IPS-18c (cell line): ENCODE measurements around the gene KCNG2.
A peak's percentile ranks its signal among the peaks of the same experiment; 100 is the strongest.
"Not testable (repeated sequence)": the region's sequence is repeated elsewhere in the genome, so short reads cannot be mapped to it uniquely, and the experiment has no call there.

Experiments used
- H3K4me3 ChIP-seq: 2 replicates; pipeline ENCODE4 v1.7.0; 2013; ENCODE audit warnings: low read depth, mild to moderate bottlenecking, low read length, moderate library complexity; ENCODE audit not compliant: insufficient read depth
- H3K9me3 ChIP-seq: one replicate; pipeline ENCODE4 v1.6.1; 2013; ENCODE audit warnings: mild to moderate bottlenecking, low read length, moderate library complexity; ENCODE audit not compliant: control insufficient read depth, insufficient read depth

Gene KCNG2

DNA sequence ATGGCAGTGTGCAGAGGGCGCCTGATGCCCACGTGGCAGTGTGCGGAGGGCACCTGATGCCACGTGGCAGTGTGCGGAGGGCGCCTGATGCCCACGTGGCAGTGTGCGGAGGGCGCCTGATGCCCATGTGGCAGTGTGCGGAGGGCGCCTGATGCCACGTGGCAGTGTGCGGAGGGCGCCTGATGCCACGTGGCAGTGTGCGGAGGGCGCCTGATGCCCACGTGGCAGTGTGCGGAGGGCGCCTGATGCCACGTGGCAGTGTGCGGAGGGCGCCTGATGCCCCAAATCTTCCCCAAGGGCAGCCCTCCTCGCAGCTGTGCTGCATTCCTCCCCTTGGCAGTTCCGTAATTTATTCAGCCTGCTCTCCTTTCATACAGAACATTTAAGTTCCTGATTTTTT is 80.5 kb downstream of the KCNG2 start:
- H3K4me3 ChIP-seq: not testable (repeated sequence)

DNA sequence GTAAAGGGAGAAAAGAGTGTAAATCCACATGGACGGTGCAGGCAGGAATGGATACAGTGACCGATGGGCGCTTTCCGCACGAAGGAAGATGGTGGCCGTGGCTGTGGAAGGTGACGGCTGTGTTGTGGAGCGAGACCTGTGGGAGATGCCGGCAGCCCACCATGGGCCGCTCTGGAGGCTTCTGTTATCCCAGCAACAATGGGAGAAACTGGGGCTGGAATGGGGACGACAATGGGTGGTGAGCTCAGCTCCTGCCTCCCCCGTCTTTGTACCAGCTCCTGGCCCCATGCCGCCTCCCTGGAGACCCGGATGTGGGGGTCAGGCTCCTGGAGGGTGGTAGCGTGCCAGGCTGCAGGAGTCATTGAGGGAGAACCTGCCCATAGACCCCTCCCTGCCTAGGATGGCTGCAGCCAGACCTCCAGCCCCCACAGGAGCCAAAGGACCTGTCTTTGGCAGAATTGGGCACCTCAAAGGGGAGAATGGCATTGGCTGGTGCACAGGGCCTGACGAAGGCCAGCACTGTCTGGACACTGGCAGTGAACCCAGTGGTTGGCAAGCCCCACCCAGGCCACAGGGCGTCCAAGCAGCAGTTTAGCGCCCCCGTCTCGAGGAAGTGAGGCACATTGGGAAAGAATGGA is 81.1 kb downstream of the KCNG2 start:
- H3K4me3 ChIP-seq: no peak overlapping the region
- peaks cover 2% of the 10 kb centered on the region for H3K9me3 ChIP-seq

More for the DNA sequence above, 80.5 kb downstream of the KCNG2 start:
- not testable (repeated sequence) for H3K9me3 ChIP-seq

DNA sequence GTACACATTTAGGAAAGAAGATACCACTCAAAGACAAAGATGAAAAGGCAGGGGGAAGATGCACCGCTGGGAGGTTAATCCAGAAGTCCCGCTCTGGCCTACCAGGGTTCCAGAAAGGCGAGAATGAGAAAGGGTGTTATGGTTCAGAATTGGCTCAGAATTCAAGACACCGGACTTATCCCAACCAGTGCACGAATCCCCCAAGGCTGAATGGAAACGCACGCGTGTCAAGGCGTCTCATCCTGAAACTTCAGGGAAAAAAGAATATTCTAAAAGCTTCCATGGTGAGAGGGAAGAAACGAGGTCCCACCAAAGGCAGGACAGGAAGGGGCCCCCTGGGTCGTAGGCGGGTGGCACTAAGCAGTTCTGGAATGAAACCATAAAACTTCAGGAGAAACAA is 81.8 kb downstream of the KCNG2 start:
- no peaks in the 10 kb centered on the region for H3K9me3 ChIP-seq
- H3K4me3 ChIP-seq: no peak overlapping the region

DNA sequence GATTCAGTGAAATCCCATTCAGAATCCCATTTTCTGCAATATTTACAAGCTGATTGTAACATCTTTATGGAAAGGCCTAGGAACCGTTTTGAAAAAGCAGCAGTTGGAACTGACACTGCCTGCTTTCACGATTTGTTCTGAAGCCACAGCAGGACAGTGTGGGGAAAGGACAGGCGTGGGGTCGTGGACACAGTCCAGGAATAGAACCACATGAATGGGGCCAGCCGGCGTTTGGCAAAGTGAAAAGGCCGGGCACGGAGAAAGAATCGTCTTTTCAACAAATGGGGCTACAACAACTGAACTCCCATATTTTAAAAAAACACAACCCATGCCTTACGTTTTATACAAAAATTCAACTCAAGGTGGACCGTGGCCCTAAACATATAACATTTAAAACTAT is 84.0 kb downstream of the KCNG2 start:
- no peaks in the 10 kb centered on the region for H3K9me3 ChIP-seq
- no peak overlapping the region for H3K4me3 ChIP-seq

DNA sequence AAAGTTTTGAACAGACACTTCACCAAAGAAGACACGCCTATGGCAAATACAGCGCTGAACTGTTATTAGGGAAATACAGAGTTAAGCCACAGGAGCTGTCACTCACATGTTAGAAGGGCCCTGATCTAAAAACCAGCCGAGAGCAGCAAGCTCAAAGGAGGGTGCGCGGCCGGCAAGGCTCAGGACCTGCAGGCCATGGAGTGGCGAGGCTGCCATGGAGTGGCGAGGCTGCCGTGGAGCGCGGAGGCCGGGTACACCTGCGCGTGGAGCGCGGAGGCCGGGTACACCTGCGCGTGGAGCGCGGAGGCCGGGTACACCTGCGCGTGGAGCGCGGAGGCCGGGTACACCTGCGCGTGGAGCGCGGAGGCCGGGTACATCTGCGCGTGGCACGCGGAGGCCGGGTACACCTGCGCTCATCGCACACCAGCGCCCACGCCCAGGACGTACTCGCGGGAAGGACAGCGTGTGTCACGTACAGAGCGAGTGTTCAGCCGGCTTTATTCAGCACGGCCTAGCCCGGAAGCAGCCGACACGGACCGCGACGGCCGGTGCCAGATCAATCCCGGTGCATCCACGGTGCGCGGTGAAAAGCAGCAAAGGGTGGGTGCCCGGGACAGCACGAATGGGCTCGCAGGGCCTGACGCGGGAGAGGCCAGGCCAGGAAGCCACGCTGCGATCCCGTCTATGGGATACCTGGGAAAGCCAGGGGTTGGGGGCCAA is 84.9 kb downstream of the KCNG2 start:
- Histone ChIP-seq H3K4me3 (no peak overlapping the region), H3K9me3 (no peaks in the 10 kb centered on the region)

DNA sequence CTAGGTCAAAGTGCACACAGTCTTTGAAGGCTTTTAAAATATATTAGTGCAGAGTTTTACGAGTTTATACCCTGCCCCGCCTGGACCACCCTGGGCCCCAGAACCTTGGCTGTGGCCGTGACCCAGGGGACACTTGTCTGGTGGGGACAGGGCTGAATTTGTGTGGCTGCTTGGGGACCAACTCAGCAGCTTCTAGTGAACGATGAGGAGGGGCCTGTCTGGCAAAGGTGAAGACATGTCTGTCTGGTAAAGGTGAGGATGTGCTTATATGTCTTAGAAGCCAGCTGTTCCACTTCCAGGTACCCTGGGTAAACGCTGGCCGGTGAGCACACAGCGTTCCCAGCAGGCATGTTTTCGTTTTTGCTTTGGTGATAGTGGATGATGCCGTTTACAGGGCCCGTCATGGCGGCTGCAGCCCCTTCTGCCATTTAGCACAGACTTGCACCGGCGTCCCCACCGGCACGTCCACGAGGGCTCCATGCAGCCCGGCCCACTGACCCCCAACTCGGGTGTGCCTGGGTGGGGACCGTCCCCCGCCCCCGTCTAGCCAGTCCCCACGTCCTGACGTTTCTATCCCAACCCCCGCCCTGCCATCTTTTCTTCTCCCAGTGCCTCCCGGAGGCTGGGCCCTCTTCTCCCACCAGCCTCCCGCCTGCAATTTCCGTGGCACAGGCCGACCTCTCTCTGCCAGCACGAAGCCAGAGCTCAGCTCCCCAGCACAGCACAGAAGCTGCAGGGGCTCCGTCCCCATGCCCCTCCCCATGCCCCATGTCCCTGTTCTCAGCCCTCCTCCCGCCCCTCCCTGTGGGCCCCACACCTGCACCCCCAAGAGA is 85.9 kb downstream of the KCNG2 start:
- Histone ChIP-seq H3K4me3 (no peak overlapping the region), H3K9me3 (peaks cover 3% of the 10 kb centered on the region)

DNA sequence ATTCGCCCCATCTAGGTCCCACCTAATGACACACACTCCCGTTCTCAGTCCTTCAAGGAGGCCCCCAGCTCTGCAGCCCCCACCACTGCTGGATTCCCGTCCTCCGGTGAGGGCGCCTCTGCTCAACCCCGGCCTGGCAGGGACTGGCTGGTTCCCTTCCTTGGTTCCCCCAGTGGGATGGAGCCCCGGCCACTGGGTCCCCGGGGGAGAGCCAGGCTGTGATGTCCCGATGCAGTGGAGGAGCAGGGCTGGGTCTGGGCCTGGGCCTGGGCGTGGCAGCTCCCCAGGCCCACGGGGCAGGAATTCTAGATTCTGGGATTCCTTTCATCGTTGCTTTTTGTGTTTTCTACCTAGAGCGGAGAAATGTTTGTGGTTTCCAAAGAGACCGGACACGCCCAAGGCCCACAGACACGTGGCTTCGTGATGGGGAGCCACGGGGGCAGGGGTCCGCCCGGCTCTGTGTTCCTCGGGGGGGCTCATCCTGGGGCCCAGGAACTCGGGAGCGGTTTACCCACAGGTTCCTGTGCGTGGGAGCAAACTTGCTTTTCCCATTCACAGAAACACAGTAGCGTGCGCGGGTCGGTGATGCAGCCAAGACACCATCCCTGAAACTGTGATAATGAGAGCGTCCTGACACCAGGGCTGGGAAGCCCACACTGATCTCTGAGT is 86.7 kb downstream of the KCNG2 start:
- H3K4me3 ChIP-seq: no peak overlapping the region
- H3K9me3 ChIP-seq: peaks cover 5% of the 10 kb centered on the region

DNA sequence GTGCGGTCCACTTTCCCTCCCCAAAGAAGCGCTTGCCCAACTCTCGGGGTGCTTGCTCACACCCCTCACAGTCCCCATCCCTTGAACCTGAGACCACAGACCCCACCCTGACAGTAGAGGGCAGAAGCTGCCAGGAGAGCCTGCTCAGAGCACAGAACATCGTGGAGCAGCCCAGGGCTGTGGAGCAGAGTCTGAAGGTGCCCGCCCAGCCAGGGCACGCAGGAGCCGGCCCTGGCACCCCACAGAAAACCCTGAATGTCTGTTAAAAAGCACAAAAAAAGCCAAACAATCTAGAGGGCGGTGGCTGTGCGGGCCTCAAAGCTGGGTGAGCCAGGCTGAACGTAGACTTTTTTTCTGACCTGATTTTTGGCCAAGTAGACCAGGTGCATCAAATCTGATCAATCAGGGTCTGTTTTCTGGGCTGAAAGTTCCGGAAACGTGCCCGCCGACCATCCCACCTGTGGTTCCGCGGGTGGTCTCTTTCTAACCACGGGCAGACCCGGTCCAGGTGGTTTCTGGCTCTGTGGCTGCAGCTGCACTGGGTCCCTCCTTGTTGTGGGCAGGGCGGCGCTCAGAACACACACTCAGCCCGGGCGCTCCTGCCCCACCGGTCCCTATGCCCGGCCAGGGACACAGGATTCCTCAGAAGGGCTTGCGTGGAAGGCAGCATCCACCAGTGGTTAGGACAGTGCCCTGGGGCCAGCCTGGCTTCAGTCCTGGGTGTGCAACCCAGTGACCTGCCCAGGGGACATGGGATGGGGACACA is 87.4 kb downstream of the KCNG2 start:
- Histone ChIP-seq H3K4me3 (no peak overlapping the region), H3K9me3 (peaks cover 5% of the 10 kb centered on the region)

DNA sequence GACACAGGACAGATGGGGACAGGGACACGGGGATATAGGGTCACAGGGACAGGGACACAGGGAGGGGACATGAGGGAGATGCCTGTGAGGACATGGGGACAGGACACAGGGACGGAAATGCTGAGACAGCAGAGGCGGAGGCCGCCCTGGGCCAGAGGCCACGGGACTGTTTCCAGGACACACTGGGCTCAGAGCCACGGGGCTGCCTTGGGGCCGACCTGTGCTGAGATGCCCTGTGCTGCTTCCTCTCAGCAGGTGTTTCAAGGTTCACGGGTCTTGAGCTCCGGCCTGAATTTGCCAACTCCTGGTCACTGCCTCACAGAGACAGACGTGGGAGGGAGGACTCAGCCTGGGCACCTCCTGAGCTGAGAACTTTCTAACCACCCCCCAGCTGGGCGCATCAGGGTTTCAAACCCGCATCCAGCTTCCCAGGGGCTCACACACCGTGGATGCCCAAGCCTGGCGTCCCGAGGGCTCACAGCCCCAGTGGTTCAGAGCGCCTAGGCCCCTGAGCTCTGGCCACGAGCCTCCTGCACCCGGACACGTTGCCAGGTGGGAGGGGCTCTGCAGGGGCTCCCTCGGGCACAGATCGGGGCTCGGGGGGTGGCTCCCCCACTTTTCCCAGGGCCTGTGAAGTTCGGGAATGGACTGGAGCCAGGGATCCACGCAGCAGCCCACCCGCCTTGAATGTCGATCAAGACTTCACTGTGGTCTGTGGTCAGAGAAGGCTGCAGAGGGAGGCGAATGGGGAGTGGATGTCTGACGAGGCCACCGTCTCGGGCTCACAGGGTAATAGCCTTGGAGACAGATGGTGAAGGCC is 89.7 kb downstream of the KCNG2 start:
- Histone ChIP-seq H3K4me3 (no peak overlapping the region), H3K9me3 (peaks cover 8% of the 10 kb centered on the region)

DNA sequence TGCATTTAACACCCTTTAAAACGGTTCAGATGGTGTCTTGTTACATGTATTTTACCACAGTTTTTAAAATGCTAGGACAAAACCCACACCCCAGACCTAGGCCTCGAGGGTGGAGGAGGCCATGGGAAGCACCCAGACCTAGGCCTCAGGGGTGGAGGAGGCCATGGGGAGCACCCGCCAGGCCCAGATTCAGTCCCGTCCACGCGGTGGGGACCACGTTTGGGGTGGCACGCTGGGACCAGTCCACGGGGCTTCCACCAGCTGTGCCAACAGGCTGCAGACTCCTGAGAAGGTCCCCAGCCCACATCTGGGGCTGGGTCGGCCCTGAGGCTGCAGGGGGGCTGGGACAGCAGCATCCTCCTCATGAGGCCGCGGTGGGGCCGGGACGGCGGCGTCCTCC is 90.3 kb downstream of the KCNG2 start:
- Histone ChIP-seq H3K4me3 (no peak overlapping the region), H3K9me3 (peaks cover 8% of the 10 kb centered on the region)

DNA sequence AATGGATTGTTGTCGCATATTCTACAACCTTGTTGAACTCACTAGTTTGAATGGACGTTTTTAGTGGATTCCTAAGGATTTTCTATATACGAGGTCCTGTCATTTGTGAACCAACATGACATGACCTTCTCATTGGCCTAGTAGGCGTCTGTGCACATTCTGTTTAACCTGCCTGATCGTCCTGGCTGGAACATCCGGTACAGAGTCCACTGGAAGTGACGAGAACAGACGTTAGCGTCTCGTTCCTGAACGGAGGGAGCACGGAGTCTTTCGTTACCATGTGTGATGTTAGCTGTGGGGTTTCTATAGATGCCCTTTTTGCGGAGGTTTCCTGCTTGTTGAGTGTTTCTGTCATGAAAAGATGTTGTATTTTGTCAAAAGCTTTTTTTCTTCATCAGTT is 91.8 kb downstream of the KCNG2 start:
- H3K4me3 ChIP-seq: no peak overlapping the region
- peaks cover 8% of the 10 kb centered on the region for H3K9me3 ChIP-seq

DNA sequence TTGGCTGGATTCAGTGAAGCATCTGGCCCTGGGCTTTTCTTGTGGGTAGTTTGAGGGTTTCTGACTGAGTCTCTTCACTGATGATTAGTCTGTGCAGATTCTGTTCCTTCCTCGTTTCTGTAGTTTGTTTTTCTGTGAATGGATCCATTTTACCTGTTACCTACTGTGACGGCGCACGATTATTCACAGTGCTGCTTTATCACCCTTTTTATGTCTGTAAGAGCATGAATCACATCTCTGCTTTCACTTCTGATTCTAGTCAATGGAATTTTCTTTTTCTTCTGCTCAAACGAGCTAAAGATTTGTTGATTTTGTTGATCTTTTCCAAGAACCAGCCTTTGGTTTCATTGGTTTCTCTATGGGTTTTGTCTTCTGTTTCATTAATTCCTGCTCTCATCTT is 92.9 kb downstream of the KCNG2 start:
- Histone ChIP-seq H3K9me3 (peaks cover 8% of the 10 kb centered on the region), H3K4me3 (no peak overlapping the region)

DNA sequence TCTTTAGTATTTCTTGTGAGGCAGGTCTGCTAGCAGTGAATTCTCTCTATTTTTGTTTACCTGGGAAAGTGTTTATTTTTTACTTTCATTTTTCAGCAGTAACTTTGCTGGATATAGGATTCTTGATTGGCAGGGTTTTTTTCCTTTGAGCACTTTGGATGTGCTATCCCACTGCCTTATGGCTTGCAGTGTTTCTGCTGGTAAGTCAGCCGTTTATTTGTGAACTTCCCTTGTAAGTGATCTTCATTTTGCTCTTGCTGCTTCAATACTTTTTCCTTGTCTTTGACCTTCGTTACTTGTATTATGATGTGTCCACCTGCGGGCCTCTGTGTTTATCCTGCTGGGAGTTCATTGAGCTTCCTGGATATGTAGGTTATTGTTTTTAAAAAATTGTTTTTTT is 99.0 kb downstream of the KCNG2 start:
- Histone ChIP-seq H3K4me3 (no peak overlapping the region), H3K9me3 (peaks cover 25% of the 10 kb centered on the region)

DNA sequence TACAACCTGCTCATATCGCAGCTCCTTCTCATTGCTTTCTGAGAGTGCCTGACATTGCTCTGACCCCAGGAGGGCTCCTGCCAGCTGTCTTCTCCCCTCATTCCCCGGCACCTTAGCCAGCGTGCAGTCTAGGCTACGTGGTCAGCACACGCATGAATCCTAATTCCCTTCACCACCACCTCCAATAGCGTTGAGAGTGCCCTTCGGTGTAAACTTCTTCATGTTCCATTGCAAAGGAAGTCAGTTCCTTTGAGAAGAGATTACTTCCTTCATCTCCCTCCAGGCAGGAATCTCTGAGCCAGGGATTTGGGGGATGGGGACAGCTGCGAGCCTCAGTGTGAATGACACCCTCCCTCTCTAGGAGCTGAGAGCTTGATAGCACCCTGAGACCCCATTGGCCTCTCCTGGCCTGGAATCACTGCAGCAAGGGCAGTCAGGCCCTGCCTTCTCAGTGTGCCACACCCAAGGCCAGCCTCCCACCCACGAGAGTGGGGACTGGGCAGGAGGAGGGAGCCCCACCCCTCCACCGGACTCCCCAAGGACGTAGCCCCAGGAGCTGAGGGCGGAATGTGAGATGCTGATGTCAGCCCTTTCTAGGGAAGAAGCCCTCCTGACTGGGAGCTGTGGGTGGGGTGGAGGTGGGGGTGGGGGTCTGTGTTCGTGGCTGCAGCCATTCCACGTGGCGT is 100.3 kb downstream of the KCNG2 start:
- H3K4me3 ChIP-seq: peak overlapping the region; percentile 15; the same call in 1 of the 2 replicates
- peaks cover 24% of the 10 kb centered on the region for H3K9me3 ChIP-seq

DNA sequence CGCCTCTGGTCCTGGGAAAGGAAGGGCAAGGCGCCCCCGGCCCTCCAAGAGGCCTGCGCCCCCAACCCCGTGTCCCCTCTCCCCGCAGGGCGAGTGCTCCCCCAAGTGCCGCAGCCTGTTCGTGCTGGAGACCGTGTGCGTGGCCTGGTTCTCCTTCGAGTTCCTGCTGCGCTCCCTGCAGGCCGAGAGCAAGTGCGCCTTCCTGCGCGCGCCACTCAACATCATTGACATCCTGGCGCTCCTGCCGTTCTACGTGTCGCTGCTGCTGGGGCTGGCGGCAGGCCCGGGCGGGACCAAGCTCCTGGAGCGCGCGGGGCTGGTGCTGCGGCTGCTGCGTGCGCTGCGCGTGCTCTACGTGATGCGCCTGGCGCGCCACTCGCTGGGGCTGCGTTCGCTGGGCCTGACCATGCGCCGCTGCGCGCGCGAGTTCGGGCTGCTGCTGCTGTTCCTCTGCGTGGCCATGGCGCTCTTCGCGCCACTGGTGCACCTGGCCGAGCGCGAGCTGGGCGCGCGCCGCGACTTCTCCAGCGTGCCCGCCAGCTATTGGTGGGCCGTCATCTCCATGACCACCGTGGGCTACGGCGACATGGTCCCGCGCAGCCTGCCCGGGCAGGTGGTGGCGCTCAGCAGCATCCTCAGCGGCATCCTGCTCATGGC is 101.3 kb downstream of the KCNG2 start:
- H3K4me3 ChIP-seq: no peak overlapping the region; the same call in 1 of the 2 replicates
- peaks cover 24% of the 10 kb centered on the region for H3K9me3 ChIP-seq
